C4-2B (cell line): ENCODE results near the gene TMEM259.

Experiments used
- H3K27ac ChIP-seq: fragments of 450-650 bp; 2 replicates; pipeline ENCODE4 v1.5.1; 2017
- CTCF ChIP-seq: fragments of 450-650 bp; conservative IDR thresholded peaks from 2 replicates; pipeline ENCODE4 v1.5.1; 2017; ENCODE audit warnings: mild to moderate bottlenecking
- ZFX ChIP-seq: fragments of 450-650 bp; IDR thresholded peaks from 2 replicates; pipeline ENCODE4 v1.6.1; 2017

Gene TMEM259

GRCh38 chr19:1049106-1049505, 28.2 kb upstream of the TMEM259 start:
- H3K27ac ChIP-seq = no peak overlapping the region
- no peak for TF ChIP-seq ZFX
- no peak for TF ChIP-seq CTCF

GRCh38 chr19:1047696-1048147, 26.8 kb upstream of the TMEM259 start:
- H3K27ac ChIP-seq = no peak overlapping the region
- TF ChIP-seq CTCF (no peak), ZFX (no peak)

- H3K27ac ChIP-seq = no peak overlapping the region
- TF ChIP-seq ZFX = no peak
- no peak for TF ChIP-seq CTCF
Observed at GRCh38 chr19:1046836-1047695, 26.1 kb upstream of the TMEM259 start.

GRCh38 chr19:1046117-1046626, 25.2 kb upstream of the TMEM259 start:
- H3K27ac ChIP-seq = no peak overlapping the region
- TF ChIP-seq ZFX (no peak), CTCF (no peak)

- H3K27ac ChIP-seq = no peak overlapping the region
- TF ChIP-seq ZFX (no peak), CTCF (no peak)
Observed at GRCh38 chr19:1045247-1045603, 24.3 kb upstream of the TMEM259 start.

- TF ChIP-seq ZFX (no peak), CTCF (no peak)
- no peak overlapping the region for H3K27ac ChIP-seq
Observed at GRCh38 chr19:1042689-1043511, 22.0 kb upstream of the TMEM259 start.
